HL-60 (cell line): Measurements from ENCODE around the gene SNTG2.

ENCODE experiments used
- GABPA ChIP-seq: IDR thresholded peaks from 2 replicates; pipeline ENCODE4 v1.6.1; 2012; ENCODE audit warnings: low read depth
- POLR2AphosphoS5 ChIP-seq: IDR thresholded peaks from 2 replicates; pipeline ENCODE4 v1.6.1; 2012; ENCODE audit warnings: low read depth
- REST ChIP-seq: IDR thresholded peaks from 2 replicates; pipeline ENCODE4 v1.6.1; 2012; ENCODE audit warnings: low read depth; ENCODE audit not compliant: insufficient replicate concordance
- TF ChIP-seq, protein P1 (sequence below): IDR thresholded peaks from one replicate; pipeline ENCODE4 v1.5.1; 2011; ENCODE audit warnings: low read length, control low read depth, inconsistent platforms; ENCODE audit not compliant: insufficient read depth

DNA sequence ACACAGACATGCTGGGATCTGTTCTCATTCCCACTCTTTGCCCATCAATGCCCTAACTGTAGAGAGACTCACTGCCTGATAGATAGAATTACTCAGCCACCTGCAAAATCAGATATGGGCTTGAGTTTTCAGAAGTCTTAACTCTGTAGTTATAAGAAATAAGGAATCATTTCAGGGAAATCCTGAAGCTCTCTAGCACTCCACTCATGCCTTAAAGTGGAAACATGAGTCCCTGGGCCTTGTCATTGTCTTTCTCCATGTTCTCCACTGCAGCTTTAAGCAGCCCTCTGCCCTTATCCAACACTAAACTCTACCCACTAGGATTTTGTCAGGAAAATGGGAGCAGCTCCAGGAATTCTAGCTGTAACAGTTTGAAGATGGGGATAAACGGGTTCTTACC lies 192.5 kb downstream of the SNTG2 start:
- TF ChIP-seq, protein P1, sequence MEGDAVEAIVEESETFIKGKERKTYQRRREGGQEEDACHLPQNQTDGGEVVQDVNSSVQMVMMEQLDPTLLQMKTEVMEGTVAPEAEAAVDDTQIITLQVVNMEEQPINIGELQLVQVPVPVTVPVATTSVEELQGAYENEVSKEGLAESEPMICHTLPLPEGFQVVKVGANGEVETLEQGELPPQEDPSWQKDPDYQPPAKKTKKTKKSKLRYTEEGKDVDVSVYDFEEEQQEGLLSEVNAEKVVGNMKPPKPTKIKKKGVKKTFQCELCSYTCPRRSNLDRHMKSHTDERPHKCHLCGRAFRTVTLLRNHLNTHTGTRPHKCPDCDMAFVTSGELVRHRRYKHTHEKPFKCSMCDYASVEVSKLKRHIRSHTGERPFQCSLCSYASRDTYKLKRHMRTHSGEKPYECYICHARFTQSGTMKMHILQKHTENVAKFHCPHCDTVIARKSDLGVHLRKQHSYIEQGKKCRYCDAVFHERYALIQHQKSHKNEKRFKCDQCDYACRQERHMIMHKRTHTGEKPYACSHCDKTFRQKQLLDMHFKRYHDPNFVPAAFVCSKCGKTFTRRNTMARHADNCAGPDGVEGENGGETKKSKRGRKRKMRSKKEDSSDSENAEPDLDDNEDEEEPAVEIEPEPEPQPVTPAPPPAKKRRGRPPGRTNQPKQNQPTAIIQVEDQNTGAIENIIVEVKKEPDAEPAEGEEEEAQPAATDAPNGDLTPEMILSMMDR, result no peak
- no peak for TF ChIP-seq GABPA
- no peak for TF ChIP-seq POLR2AphosphoS5
- TF ChIP-seq REST, result no peak
